ENCODE data around the gene GULP1.
"Not testable (repeated sequence)": the region's sequence is repeated elsewhere in the genome, so short reads cannot be mapped to it uniquely, and the experiment has no call there.

The GULP1 gene

GRCh38 chr2:188435115-188435514, 143.4 kb downstream of the GULP1 start:
- no peak for DNase-seq

DNA sequence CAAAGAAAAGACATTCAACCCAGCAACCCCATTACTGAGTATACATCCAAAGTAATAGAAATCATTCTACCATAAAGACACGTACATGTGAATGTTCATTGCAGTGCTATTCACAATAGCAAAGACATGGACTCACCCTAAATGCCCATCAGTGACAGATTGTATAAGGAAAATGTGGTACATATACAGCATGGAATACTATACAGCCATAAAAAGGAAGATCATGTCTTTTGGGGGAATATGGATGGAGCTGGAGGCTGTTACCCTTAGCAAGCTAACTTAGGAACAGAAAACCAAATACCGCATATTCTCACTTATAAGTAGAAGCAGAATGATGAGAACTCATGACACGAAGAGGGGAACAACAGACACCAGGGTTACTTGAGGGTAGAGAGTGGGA, 145.9 kb downstream of the GULP1 start:
- no peak for DNase-seq

GRCh38 chr2:188439986-188440385, 148.3 kb downstream of the GULP1 start:
- no peak for DNase-seq

DNA sequence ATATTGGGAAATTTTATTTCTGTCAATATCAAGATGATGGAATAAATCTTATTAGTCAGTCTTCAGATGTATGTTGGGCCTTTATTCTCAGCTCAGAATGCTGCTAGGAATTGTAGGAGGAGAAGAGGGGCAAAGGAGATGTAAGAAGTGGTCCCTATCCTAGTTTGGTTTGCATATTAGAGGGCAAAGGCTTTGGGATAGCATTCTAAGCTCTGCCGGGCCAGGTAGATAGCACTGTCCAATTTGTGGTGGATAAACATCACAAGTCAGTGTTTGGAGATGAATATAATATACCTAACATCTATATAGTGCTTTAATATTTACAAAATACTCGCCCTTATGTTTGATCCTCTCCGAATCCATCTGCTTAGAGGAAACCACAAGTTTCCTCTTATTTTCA, 149.2 kb downstream of the GULP1 start:
- DNase-seq = no peak

- no peak for DNase-seq
These were observed 149.7 kb downstream of the GULP1 start for GRCh38 chr2:188441288-188441947.

DNA sequence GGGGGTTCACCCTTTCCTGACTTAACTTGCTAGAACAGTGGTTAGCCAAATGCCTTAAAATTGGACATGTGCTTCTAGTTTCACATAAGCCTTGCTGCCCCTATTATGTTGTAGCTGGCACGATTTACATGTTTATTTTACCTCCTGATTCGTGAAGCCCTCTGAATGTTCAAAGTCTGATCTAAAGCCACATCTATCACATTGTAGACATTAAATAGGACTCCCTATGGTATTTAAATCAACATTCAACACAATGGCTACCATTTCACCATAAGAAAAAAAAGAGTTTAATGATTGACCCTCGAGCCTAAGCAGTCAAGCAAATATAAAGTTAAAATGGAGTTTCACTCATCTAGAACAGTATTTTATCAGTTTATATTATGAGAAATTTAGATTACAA, 151.5 kb downstream of the GULP1 start:
- no peak for DNase-seq

DNA sequence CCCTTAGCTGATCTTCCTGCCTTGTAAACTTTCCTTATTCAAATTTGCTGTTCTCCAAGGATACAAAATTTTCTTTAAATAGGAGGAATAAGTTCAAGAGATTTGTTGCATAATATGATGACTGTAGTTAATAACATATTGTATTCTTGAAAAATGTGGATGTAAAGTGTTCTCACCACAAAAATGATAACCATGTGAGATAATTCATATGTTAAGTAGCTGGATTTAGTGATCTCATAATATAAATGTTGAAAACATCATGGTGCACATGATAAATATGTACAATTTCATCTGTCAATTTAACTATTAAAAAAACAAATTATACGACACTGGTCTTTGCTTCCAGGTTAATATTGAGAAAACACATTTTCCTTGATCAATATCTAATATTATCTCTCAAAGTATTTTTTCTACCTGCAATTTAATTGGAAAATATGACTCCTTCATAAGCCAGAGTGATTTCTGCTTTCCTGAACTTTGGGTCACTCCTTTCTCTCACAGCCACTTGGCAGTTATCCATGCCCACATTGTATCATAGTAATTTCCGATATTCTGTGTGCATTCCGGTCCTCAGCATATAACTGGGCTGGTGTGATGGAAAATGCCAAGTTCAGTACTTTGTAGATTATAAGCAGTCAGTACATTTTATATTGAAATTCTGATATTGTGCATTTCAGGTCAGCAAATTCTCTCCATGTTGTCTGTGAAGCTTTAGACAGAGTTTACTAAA, 152.6 kb downstream of the GULP1 start:
- no peak for DNase-seq

DNA sequence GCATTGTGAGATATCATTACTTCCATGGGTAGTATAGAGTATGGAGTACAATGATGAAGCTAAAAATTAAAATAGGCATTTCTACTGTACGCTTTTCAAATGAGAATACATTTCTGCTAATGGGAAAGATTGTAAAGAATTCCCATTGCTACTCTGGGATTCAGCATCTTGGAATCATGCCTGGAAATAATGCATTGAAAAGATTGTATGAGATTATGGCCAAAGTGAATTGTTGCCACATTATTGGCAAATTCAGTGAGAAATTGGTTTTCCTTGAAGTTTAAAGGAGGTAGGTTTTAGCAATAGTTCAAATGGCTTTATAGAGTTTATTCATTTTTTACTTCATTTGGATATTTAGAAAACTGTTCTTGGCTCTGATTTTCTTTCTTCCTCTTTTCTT, 157.9 kb downstream of the GULP1 start:
- no peak for DNase-seq

DNA sequence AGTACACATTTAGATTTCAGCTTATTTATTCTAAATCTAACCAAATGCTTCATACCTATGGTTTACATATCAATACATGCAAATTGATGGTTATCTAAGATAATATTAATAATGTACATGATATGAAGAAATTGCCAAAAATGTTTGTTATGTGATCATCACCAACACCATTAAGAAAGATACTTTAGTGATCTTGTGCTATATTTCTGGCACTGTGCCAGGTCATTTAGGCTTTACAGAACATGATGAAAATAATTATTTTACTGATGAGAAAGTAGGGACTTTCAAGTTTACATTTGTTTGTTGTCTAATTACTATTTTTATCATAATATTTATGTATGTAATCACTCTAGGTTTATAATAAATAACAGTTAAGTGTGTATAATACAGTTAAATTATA, 158.3 kb downstream of the GULP1 start:
- no peak for DNase-seq

DNA sequence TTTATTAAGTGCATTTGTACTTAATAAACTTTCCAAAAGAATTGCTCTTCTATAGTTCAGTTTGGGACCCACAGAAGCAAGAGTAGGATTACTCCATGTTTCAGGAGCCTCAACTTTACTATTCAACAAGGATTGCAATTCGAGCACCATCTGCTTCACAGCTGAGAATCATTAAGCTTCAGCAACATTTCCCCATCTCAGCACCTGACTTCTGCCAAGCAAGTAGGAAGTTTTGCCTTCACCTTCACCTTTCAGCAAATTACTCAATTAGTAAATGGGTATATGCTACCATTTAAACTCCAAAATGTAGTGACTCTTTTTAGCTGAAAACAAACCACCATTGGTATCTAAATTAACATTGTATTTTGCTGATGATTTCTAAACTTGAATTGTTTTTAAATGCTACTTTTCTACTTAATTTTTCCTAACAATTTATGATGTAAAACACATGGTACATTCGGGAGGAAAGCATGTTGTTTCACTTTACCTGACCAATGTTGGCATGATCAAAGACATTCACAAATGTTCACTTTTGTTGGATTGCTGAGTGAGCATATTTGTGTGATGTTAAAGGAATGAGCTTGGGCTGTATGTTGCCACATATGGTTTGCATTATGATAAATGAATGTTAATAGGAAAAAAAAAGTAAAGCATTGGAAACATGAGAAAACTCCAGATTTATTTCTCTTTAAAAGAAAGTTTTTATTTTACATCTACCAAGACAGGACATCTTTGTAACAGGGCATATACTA, 159.2 kb downstream of the GULP1 start:
- no peak for DNase-seq

DNA sequence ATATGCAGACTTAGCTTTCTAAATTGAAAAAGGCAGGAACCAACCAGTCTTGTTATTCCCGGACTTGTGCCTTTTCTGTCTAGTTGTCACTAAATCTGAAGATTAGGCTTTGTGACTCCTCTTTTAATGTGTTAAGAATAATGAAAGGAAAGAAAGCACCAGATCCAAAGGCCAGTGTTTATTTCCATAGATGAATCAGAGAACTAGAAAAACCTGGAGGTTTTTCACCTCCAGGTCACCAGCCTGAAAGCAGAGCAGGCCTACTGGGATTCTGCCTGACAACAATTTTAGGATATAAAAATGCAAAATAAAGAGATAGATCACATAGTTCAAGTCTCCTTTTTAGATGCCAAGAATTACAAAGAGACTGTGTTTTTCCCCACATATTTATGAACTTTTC, 160.4 kb downstream of the GULP1 start:
- DNase-seq = no peak

DNA sequence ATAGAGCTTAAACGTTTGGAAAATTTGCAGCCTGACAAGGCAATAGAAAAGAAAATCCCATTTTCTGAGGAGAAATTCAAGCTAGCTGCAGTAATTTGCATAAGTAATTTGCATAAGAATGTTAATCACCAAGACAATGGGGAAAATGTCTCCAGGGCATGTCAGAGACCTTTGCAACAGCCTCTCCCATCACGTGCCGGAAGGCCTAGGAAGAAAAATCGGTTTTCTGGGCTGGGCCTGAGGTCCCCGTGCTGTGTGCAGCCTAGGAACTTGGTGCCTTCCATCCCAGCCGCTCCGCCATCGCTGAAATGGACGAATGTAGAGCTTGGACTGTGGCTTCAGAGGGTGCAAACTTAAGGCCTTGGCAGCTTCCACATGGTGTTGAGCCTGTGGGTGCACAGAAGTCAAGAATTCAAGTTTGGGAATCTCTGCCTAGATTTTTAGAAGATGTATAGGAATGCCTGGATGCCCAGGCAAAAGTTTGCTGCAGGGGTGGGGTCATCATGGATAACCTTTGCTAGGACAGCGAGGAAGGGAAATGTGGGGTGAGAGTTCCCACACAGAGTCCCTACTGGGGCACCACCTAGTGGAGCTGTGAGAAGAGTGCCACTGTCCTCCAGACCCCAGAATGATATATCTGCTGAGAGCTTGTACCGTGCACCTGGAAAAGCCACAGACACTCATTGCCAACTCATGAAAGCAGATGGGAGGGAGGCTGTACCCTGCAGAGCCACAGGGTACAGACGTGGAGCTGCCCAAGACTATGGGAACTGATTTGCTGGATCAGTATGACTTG, 164.6 kb downstream of the GULP1 start:
- DNase-seq = no peak

DNA sequence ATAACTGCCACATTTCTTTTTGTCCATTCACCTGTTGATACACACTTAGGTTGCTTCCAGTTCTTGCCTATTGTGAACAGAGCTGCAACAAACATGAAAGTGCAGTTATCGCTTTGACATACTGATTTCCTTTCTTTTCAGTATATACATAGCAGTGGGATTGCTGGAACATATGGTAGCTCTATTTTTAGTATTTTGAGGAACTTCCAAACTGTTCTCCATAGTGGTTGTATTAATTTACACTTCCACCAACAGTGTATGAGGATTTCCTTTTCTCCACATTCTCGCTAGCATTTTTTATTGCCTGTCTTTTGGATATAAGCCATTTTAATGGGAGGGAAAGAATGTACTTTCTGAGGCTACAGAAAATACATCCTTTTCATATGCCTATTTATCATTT, 167.4 kb downstream of the GULP1 start:
- no peak for DNase-seq

GRCh38 chr2:188466078-188466477, 174.4 kb downstream of the GULP1 start:
- not testable (repeated sequence) for DNase-seq

DNA sequence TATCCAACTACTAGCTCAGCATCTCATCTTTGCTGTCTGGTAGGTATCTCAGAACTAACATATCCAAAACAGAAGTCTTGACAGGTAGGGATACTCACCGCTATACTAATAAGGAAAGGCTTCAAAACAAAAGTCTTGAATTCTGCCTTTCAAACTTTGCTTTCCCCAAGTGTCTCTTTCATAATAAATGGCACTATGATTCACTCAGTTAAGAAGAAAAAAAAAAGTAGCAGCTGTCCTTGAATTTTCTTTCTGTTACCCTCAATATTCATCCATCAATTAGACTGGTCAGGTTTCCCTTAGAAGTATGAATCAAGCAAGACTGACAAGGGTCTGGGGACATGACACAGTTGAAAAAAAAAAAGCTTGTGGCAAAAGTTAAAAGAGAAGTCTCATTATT, 175.1 kb downstream of the GULP1 start:
- DNase-seq = no peak

DNA sequence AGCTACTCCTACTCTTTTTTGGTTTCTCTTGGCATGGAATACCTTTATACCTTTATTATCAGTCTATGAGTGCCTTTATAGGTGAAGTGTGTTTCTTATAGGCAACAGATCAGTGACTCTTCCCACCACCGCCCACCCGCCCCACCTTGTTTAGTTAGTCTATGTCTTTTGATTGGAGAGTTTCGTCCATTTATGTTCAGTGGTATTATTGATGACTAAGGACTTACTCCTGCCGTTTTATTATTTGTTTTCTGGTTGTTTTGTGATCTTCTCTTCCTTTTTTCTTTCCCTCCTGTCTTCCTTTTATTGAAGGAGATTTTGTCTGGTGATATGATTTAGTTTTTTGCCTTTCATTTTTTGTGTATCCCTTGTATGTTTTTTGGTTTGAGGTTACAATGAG, 179.5 kb downstream of the GULP1 start:
- no peak for DNase-seq

- DNase-seq = no peak
These were observed 181.6 kb downstream of the GULP1 start for GRCh38 chr2:188473306-188473705.

- DNase-seq = no peak
These were observed 182.6 kb downstream of the GULP1 start for GRCh38 chr2:188474316-188474715.

GRCh38 chr2:188475945-188476344, 184.3 kb downstream of the GULP1 start:
- no peak for DNase-seq

GRCh38 chr2:188477564-188478103, 186.0 kb downstream of the GULP1 start:
- no peak for DNase-seq

- no peak for DNase-seq
These were observed 187.1 kb downstream of the GULP1 start for GRCh38 chr2:188478724-188479123.

DNA sequence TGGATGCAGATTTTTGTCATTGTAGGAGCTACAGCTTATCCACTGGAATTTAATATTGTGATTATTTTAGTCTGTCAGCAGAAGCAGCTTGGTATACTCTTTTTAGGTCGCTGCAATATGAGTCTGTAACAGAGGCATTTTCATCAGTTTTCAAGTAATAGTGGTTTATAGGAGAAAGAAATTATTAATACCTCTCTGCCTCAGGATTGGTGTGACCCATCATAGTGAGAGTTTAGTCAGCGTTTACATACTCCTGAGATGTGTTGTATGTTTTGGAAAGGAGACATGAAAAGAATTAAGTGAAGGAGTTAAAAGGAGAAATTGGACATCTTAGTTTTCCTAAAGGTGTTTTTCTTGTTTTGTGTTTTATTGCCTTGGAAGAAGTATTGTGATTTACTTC, 189.8 kb downstream of the GULP1 start:
- DNase-seq = no peak

- no peak for DNase-seq
These were observed 193.8 kb downstream of the GULP1 start for GRCh38 chr2:188485496-188485895.

Measured in activated effector memory CD4-positive, alpha-beta T cell treated with Interleukin-2 at 50 U/mL for 16 hours (primary cell).